GM12864 (cell line): ENCODE results near the gene TMEM129.

ENCODE experiments used
- DNase-seq: peaks from one replicate; pipeline ENCODE4 v3.0.0-alpha.2; 2011; ENCODE audit warnings: low read depth
- H3K4me3 ChIP-seq: 2 replicates; pipeline ENCODE4 v1.5.1; 2011; ENCODE audit warnings: mild to moderate bottlenecking, low read depth, low read length, control low read depth
- TF ChIP-seq, protein P1 (sequence below): IDR thresholded peaks from 2 replicates; pipeline ENCODE4 v1.5.1; 2011; ENCODE audit warnings: low read depth, mild to moderate bottlenecking, moderate library complexity, low read length, control low read depth, inconsistent platforms; ENCODE audit errors: missing control alignments

The TMEM129 gene

DNA sequence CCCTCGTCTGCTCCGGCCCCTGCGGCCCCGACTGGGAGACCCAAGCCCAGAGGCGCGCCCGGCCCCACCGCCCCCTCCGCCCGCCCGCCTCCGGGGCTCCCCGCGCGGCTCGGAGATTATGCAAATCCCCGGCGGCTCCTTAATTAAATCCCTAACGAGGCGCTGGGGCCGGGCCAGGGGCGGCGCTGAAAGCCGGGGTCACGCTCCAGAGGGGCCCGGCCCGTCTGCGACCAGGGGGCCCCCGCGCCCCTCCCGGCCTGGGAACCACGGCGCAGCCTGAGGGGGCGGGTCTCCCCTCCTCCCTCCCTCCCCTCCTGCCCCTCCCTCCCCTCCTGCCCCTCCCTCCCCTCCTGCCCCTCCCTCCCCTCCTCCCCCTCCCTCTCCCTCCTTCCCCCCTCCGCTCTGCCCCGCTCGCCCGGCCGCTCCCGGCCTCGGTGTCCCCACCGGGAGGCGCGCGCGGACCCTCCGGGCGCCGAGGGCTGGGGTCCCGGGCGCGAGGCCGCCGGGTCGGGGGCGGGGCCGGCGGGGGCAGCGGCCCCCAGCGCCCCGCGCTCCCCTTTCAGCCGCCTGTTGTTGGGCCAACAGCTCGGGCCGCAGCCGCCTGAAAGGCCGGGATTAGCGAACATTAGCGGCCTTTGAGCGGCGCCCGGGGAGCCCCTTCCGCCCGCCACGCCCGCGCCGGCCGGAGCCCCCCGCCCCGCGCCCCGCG is 46.1 kb upstream of the TMEM129 start:
- DNase-seq = no peak
- H3K4me3 ChIP-seq = no peak overlapping the region; the same call in 1 of the 2 replicates
- TF ChIP-seq, protein P1, sequence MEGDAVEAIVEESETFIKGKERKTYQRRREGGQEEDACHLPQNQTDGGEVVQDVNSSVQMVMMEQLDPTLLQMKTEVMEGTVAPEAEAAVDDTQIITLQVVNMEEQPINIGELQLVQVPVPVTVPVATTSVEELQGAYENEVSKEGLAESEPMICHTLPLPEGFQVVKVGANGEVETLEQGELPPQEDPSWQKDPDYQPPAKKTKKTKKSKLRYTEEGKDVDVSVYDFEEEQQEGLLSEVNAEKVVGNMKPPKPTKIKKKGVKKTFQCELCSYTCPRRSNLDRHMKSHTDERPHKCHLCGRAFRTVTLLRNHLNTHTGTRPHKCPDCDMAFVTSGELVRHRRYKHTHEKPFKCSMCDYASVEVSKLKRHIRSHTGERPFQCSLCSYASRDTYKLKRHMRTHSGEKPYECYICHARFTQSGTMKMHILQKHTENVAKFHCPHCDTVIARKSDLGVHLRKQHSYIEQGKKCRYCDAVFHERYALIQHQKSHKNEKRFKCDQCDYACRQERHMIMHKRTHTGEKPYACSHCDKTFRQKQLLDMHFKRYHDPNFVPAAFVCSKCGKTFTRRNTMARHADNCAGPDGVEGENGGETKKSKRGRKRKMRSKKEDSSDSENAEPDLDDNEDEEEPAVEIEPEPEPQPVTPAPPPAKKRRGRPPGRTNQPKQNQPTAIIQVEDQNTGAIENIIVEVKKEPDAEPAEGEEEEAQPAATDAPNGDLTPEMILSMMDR = no peak

DNA sequence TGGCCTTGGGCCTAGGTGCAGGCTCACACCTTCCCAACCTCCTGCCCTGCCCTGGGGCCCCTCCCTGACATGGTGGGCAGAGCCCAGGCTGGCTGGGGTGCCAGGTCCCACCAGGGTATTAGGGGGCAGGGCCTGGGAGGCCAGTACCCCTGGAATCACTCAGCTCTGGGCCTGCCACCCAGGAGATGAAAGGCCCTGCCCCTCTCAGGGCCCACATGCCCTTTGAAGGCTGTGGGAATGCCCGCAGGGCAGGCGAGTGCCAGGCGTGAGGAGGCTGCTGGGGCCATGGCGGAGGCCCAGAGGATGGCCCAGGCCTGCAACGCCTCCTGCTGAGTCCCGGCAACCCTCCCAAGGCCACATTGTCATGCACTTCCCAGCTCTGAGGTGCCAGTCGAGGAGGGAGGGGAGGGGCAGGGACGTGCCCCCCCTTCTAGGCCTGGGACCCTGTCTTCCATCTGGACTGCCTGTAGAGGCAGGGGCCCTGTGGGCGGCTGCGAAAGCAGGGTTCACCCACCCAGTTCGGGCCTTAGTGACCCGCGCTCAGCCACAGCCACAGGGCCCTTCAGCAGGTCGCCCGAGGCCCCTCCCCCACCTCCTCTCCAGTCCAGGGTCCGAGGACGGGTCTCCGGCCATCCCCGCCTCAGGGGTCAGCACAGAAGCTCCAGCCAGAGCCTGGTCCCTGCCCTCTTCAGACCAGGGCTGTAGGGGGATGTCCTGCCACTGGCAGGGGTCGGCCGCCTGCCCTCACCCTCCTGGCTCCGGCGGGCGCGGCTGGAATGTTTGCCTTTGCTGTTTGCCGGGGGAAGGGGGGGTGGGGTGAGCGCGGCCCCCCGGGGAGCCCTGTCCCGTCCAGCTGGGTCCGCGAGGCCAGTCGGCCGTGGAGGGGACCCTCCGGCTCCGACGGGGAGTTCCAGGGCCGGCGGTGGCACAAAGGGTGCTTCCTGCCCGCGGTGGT is 45.3 kb upstream of the TMEM129 start:
- H3K4me3 ChIP-seq = no peak overlapping the region
- DNase-seq = no peak

DNA sequence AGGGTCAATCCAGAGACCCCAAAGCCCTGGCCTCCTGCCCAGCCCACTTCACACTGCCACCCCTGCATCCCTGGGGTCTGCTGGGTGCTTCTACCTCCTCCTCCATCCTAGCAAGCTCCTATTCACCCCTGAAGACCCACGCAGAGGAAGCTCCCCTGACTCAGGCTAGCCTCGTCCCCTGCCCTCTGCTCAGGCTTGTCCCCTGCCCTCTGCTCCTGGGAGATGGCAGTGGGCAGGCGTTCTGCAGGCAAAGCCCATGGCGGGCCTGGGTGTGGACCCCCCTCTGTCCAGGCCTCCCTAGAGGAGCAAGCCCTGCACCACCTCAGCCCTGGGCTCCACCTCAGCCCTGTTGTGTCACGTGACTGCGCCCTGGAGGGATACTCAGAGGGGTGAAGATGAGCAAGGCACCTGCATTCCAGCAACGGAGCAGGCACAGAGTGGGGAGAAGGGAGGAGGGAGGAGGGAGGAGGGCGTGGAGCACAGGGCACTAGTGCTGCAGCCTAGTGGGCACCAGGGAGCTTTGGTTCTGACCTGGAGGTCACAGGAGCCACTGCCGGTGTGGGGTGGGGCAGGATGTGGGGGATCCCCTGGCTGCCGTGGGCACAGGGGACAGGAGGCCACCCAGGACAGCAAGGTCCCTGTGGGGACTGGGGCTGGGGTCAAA is 44.4 kb upstream of the TMEM129 start:
- H3K4me3 ChIP-seq = no peak overlapping the region
- TF ChIP-seq, protein P1 = no peak
- DNase-seq = no peak

More for the DNA sequence above, 45.3 kb upstream of the TMEM129 start:
- TF ChIP-seq, protein P1 = no peak

DNA sequence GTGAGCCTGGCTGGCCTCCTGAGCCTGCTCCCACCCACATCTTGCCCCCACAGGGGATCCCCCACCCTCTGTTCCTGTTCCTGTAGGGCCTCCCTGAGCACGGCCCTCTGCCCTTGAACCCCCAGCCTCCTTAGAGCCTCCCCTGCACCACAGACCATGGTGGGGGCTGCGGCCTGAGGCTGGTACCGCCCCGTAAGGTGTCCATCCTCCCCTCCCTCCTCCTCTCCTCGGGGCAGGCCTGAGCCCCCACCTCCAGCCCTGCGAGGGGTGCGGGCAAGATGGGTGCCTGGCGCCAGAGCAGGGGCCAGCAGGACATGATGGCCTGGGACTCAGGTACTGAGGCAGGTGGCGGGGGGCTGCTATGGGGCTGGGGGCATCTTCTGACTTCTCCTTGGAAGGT is 43.5 kb upstream of the TMEM129 start:
- DNase-seq = no peak
- TF ChIP-seq, protein P1 = no peak
- H3K4me3 ChIP-seq = no peak overlapping the region

DNA sequence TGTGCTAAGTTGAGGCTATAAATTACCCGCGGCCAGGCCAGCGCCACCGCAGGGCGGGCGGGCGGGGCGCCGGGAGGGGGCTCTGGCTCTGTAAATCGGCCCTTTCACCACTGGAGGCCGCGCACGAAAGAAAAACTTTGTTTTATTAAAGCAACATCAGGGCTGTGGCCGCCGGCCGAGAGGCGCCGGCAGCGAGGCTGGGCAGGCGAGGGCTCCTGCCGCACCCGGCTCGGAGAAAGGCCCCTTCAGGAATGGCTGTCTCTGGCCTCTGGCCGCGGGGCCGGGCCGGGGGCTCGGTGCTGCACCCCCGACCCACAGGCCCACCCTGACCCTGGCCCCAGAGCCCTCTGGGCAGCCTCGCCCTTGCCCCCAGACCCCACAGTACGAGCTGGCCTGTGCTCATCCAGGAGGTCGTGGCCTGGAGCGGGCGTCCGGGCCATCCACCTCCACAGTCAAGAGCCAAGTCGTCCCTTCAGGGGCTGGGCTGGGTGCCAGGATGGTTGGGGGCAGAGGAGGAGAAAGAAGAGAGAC is 42.5 kb upstream of the TMEM129 start:
- no peak for DNase-seq
- TF ChIP-seq, protein P1 = no peak
- no peak overlapping the region for H3K4me3 ChIP-seq

DNA sequence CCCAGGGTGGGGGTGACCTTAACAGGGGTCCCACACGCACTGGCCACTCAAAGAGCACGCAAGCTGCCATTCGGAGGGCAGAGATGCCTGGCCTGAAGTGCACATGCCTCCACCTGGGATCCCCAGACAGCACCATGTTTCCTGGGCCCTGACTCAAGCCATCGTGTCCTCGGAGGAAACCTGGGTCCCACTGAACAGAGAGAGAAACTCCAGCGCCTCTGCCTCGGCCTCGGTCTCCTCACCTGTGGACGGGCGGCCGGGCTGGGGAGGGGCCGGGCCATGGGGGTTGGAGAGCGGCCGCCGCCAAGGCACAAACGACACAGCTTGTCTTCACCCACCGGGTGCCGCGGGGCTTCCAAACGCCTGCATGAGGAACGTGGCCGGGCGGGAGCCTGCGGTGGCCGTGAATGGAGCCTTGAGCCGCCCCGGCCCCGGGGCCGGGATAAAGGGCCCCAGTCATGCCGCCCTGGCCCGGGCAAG is 42.0 kb upstream of the TMEM129 start:
- no peak for DNase-seq
- TF ChIP-seq, protein P1 = no peak
- no peak overlapping the region for H3K4me3 ChIP-seq
